ENCODE results near the gene ATRNL1. TPM values are rescaled to one million over a fixed set of nuclear protein-coding genes. Genes with fewer than 3 reads are reported as not detected.

Gene ATRNL1
- total RNA-seq, 2 experiments from 2014 or later = 0.21 TPM; not detected in 1

DNA sequence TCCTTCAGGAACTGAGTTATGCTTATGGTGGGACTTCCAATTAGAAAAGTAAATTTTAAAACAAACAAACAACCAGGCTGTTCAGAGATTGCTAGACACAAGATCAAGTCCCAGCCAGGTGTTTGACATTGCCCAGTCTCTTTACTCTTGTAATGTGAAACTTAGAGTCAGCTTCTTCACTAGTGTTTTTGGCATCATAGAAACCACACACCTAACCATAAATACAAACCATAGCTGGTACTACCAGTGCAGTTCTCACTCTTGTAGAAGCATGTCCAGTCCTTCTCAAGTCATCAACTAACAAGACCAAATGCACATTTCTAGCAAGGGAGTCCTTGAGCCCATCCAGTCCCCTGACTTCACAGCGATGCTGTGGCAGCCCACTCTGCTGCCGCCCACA is 839.9 kb downstream of the ATRNL1 start:
- Mint-ChIP-seq H3K36me3 (ENCODE audit: low read depth) (no peaks in the 10 kb centered on the region), H3K9me3 (ENCODE audit: low read depth) (no peaks in the 10 kb centered on the region), H3K4me1 (no peaks in the 10 kb centered on the region), H3K27me3 (no peaks in the 10 kb centered on the region), H3K4me3 (no peak overlapping the region), H3K27ac (no peak overlapping the region)
- DNase-seq = no peak
- intact Hi-C loops (cut with DNase I, micrococcal nuclease) = no loop called here
- ChIA-PET CTCF (no interaction called here), POLR2A (no interaction called here)
- ATAC-seq = no peak

DNA sequence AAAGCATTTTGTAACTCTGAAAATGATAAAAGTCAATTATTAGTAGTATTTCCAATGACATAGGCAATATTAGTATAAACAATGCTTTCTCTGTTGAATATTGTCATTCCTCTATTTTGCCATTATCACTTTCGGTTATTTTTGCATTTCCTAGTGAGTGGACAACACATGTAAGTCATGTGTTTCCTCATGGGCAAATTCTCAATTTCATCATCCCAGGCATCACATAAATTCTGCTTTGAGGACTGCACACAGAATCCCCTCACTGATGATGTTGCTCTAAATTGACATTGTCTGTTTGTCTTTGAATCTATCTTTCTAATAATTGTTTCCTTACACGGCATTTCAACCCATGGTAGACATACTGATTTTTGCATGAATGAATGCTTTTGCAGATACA is 842.6 kb downstream of the ATRNL1 start:
- no peaks in the 10 kb centered on the region for H3K36me3 Mint-ChIP-seq (ENCODE audit: low read depth)
- H3K27ac Mint-ChIP-seq = no peak overlapping the region
- no peak for ATAC-seq
- ChIA-PET CTCF (no interaction called here), POLR2A (no interaction called here)
- intact Hi-C loops (cut with DNase I, micrococcal nuclease) = no loop called here
- no peaks in the 10 kb centered on the region for H3K27me3 Mint-ChIP-seq
- no peak overlapping the region for H3K4me3 Mint-ChIP-seq
- no peak for DNase-seq
- H3K4me1 Mint-ChIP-seq = no peaks in the 10 kb centered on the region
- no peaks in the 10 kb centered on the region for H3K9me3 Mint-ChIP-seq (ENCODE audit: low read depth)

DNA sequence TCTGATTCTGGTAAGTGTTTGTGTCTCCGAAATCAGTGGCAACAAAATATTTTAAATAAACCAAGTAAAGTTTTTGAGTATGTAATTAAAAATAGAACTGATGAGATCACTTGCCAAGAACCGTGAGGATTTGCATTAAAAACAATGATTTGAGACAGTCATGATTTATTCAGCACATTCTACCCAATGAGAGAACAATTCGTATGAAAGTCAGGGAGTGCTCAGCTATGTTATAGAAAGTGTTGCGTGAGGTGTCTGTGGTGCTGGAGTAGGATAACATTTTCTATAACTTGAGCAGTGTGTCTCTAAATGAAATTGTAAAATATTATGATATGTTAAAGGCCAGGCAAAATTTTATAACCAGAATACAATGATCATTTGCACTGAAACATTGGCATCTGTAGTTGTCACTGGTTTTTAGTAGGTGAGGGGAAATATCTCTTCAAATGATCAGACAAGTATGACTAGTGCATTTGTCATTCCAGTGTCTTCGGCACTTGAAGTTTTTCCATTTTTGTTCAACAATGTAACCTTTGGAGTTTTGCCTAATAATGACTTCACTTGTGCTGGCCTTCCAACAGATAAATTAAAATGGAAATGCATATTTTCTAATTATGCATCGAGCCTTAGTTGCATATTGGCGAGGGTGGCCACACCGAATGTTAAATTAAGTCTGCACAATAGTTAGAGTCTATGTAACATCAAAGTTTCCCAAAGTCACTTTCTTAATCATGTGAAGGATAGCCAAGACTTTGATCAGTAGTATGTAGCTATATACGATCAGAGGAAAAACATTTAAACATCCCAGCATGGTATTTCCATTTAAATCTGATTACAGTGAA is 844.0 kb downstream of the ATRNL1 start:
- H3K27me3 Mint-ChIP-seq = no peaks in the 10 kb centered on the region
- ATAC-seq (no peak), DNase-seq (no peak)
- H3K36me3 Mint-ChIP-seq (ENCODE audit: low read depth) = no peaks in the 10 kb centered on the region
- ChIA-PET CTCF (no interaction called here), POLR2A (no interaction called here)
- no peak overlapping the region for H3K4me3 Mint-ChIP-seq
- H3K9me3 Mint-ChIP-seq (ENCODE audit: low read depth) = no peaks in the 10 kb centered on the region
- H3K27ac Mint-ChIP-seq = no peak overlapping the region
- intact Hi-C loops (cut with DNase I, micrococcal nuclease) = no loop called here
- no peaks in the 10 kb centered on the region for H3K4me1 Mint-ChIP-seq

DNA sequence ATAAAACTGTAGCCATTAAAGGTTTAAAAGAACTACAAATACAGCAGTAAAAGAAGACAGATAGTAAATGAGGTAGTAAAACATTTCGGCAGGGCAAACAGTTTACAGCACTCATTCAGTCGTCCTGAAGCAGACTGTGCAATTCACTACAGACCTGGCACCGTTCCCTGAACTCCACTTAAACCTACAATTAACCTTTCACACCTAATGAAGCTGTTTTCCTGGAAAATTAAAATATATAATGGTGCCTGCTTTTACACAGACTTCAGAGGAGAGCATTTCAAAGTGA is 844.5 kb downstream of the ATRNL1 start:
- Mint-ChIP-seq H3K27ac (no peak overlapping the region), H3K27me3 (no peaks in the 10 kb centered on the region), H3K9me3 (ENCODE audit: low read depth) (no peaks in the 10 kb centered on the region), H3K36me3 (ENCODE audit: low read depth) (no peaks in the 10 kb centered on the region), H3K4me3 (no peak overlapping the region), H3K4me1 (no peaks in the 10 kb centered on the region)
- no peak for ATAC-seq
- POLR2A ChIA-PET = no interaction called here
- intact Hi-C loops (cut with DNase I, micrococcal nuclease) = no loop called here
- DNase-seq = no peak
- CTCF ChIA-PET = no interaction called here

DNA sequence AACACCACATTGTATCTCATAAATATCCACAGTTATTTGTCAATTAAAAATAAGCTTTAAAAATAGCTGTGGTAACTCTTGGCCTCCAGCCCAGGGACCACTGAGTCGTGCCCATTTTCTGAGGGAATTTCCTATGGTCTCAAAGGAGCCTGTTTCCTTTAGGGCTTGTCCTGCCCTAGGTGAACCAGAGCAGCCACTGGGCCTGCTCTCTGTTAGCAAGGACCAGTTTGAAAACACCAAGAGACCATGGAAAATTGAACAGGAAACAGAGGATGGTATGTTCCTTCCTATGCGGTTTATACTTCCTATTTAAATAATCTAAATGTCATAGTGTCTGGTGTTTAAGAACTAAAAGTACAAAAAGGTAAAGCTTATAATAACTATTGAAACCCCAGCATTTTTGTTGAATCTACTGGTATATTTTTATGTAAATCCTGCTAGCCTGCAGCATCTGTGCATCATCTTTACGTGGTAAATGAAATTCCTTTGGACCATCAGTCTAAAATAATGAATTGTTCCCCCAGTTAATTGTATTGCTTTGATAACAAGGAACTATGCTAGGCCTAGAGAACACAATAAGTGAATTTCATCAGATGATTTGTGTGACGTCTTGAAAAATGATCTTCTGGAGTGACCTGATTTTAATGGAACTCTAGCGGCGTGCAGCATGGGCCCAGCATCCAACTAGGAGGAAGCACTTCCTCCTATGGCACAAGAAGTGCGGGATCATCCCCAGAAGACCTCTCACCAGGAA is 846.1 kb downstream of the ATRNL1 start:
- CTCF ChIA-PET = no interaction called here
- Mint-ChIP-seq H3K4me3 (no peak overlapping the region), H3K9me3 (ENCODE audit: low read depth) (no peaks in the 10 kb centered on the region), H3K27ac (no peak overlapping the region), H3K27me3 (no peaks in the 10 kb centered on the region), H3K36me3 (ENCODE audit: low read depth) (no peaks in the 10 kb centered on the region), H3K4me1 (no peaks in the 10 kb centered on the region)
- DNase-seq (no peak), ATAC-seq (no peak)
- intact Hi-C loops (cut with DNase I, micrococcal nuclease) = no loop called here
- POLR2A ChIA-PET = no interaction called here

DNA sequence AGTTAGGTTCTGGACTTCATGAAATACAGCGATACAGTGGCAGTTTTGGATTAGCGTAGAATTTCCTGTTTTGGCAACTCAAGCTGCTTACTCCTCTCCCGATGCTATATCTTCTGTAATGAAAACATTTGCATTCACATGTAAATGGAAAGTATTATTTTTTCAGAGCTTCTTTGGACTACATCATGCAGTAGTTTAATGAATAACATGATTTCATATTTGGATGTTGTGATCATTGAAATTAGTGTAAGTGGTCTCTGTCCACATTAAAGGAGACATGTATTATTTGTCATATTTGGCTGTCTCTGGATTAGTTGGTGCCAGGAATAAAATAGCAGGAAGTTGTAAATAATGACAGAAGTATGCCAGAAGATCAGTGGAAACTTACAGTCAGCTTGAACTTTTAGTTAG is 848.2 kb downstream of the ATRNL1 start:
- H3K4me1 Mint-ChIP-seq = no peaks in the 10 kb centered on the region
- H3K27me3 Mint-ChIP-seq = no peaks in the 10 kb centered on the region
- no peak for ATAC-seq
- POLR2A ChIA-PET = no interaction called here
- H3K36me3 Mint-ChIP-seq (ENCODE audit: low read depth) = no peaks in the 10 kb centered on the region
- no peak overlapping the region for H3K27ac Mint-ChIP-seq
- H3K4me3 Mint-ChIP-seq = no peak overlapping the region
- intact Hi-C loops (cut with DNase I, micrococcal nuclease) = no loop called here
- no peaks in the 10 kb centered on the region for H3K9me3 Mint-ChIP-seq (ENCODE audit: low read depth)
- CTCF ChIA-PET = interaction anchor here (0.5 kb wide), 1 partner anchor 51 kb away, joined by 3 read pairs; no protein-coding TSS in a partner anchor
- DNase-seq = no peak

DNA sequence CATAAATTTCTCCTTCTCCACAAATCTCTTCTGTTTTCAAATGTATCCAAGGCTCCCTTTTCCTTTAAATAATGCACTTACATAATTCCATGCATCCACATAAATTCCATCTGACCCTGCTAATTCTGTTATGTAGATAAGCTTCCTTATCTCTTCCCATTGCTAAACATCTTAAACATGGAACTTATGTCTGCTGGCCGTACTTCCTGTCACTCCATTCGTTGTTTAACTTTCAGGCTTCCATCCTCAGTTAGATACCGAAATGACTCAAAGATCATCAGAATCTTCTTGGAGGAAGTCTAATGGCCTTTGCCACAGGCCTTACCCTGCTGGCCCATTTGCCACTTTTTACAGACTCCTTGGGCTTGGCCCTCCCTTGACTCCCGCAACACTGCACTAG is 848.9 kb downstream of the ATRNL1 start:
- H3K9me3 Mint-ChIP-seq (ENCODE audit: low read depth) = no peaks in the 10 kb centered on the region
- no peak for ATAC-seq
- H3K4me1 Mint-ChIP-seq = no peaks in the 10 kb centered on the region
- intact Hi-C loops (cut with DNase I, micrococcal nuclease) = no loop called here
- H3K27me3 Mint-ChIP-seq = no peaks in the 10 kb centered on the region
- H3K27ac Mint-ChIP-seq = no peak overlapping the region
- H3K4me3 Mint-ChIP-seq = no peak overlapping the region
- POLR2A ChIA-PET = no interaction called here
- CTCF ChIA-PET = no interaction called here
- no peaks in the 10 kb centered on the region for H3K36me3 Mint-ChIP-seq (ENCODE audit: low read depth)
- DNase-seq = no peak

DNA sequence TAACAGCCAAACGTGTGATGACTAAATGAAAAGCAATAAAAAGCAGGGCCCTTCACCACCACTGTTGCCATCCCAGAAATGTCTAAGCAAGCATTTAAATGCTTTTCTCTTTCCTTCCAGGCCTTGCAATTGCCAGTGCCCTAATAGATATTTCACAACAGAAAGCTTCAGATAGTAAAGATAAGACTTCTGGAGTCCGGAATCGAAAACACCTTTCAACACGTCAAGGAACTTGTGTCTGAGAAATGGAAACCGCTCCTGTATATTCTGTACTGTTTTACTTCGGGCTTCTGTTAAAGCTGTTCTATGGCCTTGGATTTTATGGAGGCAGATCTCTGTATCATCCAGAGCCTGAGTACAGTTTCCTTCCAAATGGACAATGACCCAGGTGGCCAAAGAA is 851.4 kb downstream of the ATRNL1 start:
- H3K4me3 Mint-ChIP-seq = no peak overlapping the region
- intact Hi-C loops (cut with DNase I, micrococcal nuclease) = no loop called here
- DNase-seq (no peak), ATAC-seq (no peak)
- no peaks in the 10 kb centered on the region for H3K36me3 Mint-ChIP-seq (ENCODE audit: low read depth)
- CTCF ChIA-PET = no interaction called here
- no peaks in the 10 kb centered on the region for H3K4me1 Mint-ChIP-seq
- no peaks in the 10 kb centered on the region for H3K27me3 Mint-ChIP-seq
- H3K27ac Mint-ChIP-seq = no peak overlapping the region
- H3K9me3 Mint-ChIP-seq (ENCODE audit: low read depth) = no peaks in the 10 kb centered on the region
- POLR2A ChIA-PET = no interaction called here

DNA sequence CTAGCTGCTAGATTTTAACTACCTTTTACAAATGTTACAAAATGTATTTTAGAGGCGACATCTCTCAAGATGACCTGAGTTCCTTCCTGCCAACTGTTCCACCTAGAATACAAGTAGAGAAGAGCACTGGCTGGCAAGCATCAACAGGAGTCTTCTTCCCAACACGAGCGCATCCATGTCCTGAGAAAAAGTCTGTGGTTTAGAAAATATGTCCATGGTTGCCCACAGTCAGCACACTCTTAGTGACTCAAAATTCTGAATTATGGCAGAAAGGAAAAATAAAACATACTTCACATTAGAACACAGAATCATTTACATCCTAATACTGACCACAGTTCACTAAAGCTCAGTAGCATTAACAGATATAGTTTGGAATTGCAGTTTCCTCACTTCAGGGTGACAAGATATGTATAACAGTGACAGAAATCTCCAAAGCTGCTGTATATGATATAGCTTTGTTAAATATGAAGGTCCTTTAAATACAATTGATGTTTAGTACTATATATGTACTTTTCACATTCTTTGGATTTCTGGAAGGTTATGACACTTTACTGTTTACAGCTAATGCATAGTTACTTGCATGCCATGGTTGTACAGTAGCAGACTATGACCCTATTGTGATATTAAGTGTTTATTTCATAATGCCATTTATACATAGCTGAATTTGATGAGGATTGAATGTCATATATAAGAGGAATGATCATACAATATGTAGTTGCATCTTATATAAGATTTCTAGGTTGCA is 852.7 kb downstream of the ATRNL1 start:
- CTCF ChIA-PET = interaction anchor here (0.6 kb wide), 1 partner anchor 266 kb away, joined by 3 read pairs; no protein-coding TSS in a partner anchor
- Mint-ChIP-seq H3K4me1 (no peaks in the 10 kb centered on the region), H3K36me3 (ENCODE audit: low read depth) (no peaks in the 10 kb centered on the region), H3K27ac (no peak overlapping the region), H3K27me3 (no peaks in the 10 kb centered on the region), H3K4me3 (no peak overlapping the region), H3K9me3 (ENCODE audit: low read depth) (no peaks in the 10 kb centered on the region)
- POLR2A ChIA-PET = no interaction called here
- DNase-seq = no peak
- ATAC-seq = no peak
- intact Hi-C loops (cut with DNase I, micrococcal nuclease) = no loop called here

DNA sequence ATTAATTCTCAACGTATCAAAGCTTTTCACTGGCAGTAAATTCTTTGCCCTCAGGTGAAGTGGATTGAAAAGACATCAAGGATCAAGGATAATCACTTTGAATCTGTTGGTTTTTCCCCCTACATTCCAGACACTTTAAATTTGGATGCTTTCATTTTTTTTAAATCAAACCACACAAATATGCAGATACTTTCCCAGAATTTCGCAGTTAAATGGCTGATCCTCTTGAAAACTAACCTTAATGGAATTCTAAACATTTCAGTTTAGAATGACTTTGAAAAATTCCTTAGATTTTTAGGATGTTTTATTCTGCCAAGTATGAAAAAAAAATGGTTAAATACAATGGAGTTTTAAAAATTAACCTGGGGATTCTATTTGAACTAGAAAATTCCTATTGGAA is 853.9 kb downstream of the ATRNL1 start:
- H3K4me3 Mint-ChIP-seq = no peak overlapping the region
- no peak overlapping the region for H3K27ac Mint-ChIP-seq
- no peaks in the 10 kb centered on the region for H3K4me1 Mint-ChIP-seq
- no peaks in the 10 kb centered on the region for H3K36me3 Mint-ChIP-seq (ENCODE audit: low read depth)
- intact Hi-C loops (cut with DNase I, micrococcal nuclease) = no loop called here
- CTCF ChIA-PET = interaction anchor here (0.6 kb wide), 1 partner anchor 13 kb away, joined by 3 read pairs; no protein-coding TSS in a partner anchor
- no peaks in the 10 kb centered on the region for H3K27me3 Mint-ChIP-seq
- no peak for DNase-seq
- POLR2A ChIA-PET = no interaction called here
- H3K9me3 Mint-ChIP-seq (ENCODE audit: low read depth) = no peaks in the 10 kb centered on the region
- no peak for ATAC-seq

DNA sequence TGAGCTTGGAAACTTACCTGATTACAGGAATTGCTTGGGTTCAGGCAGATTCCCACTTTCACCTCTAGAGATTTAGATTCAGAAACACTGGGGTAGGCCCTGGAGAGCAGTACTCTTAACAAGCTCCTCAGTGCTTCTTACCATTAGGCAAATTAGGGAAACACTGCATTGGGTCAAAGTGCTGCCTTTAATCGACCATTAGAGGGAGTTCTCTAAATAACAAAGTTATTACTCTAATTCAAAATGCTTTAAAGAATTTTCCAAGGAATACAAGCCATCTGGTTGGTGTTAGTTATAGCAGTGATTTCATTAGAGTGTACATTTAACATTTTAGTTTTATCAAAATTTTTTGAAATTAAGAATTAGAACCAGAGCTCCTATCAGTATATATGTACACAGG is 855.3 kb downstream of the ATRNL1 start:
- CTCF ChIA-PET = no interaction called here
- DNase-seq (no peak), ATAC-seq (no peak)
- Mint-ChIP-seq H3K27me3 (no peaks in the 10 kb centered on the region), H3K36me3 (ENCODE audit: low read depth) (no peaks in the 10 kb centered on the region), H3K4me1 (no peaks in the 10 kb centered on the region), H3K4me3 (no peak overlapping the region), H3K9me3 (ENCODE audit: low read depth) (no peaks in the 10 kb centered on the region), H3K27ac (no peak overlapping the region)
- intact Hi-C loops (cut with DNase I, micrococcal nuclease) = no loop called here
- POLR2A ChIA-PET = no interaction called here

DNA sequence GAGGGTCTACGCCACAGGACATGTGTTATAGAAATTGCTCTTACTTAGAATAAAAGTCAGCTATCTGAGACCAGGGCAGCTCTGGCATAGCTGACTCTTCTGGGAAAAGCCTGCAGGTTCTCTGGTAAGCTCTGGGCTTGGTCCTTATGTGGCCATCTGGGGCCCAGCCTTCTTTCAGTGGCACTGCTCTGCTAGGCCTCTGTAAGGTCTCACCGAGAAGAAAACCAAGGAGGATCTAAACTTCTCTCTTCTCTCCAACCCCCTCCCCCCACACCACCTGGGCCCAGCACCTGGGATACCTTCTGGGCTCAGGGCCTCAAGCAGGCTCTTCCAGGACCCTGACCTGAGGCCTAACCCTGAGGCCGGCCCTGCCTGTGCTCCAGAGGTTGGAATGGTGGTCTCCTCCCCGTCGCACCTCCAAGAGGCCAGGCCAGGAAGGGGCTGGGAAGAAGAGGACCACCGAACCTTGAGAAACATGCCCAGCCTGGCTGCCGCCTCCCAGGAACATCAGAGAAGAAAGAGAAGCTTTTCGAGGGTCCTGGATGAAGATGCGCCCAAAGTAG is 856.2 kb downstream of the ATRNL1 start:
- intact Hi-C loops (cut with DNase I, micrococcal nuclease) = no loop called here
- H3K4me3 Mint-ChIP-seq = no peak overlapping the region
- ChIA-PET CTCF (no interaction called here), POLR2A (no interaction called here)
- no peaks in the 10 kb centered on the region for H3K27me3 Mint-ChIP-seq
- ATAC-seq (no peak), DNase-seq (no peak)
- no peaks in the 10 kb centered on the region for H3K9me3 Mint-ChIP-seq (ENCODE audit: low read depth)
- no peaks in the 10 kb centered on the region for H3K4me1 Mint-ChIP-seq
- no peak overlapping the region for H3K27ac Mint-ChIP-seq
- H3K36me3 Mint-ChIP-seq (ENCODE audit: low read depth) = no peaks in the 10 kb centered on the region

All from activated CD4-positive, alpha-beta T cell treated with anti-CD3 and anti-CD28 coated beads for 36 hours (primary cell).